Heart right ventricle (tissue), 16 donors: Measurements from ENCODE around the gene LEMD1. TPM values are rescaled to one million over a fixed set of nuclear protein-coding genes. Genes with fewer than 3 reads are reported as not detected.
A peak's percentile ranks its signal among the peaks of the same experiment; 100 is the strongest.

Source experiments
- ATAC-seq, 8 donors: fragments of 200-7000 bp; cut with Tn5 transposase; one replicate each; pipeline ENCODE4 v1.9.1; 2020; ENCODE audit warnings: mild to moderate bottlenecking in 8 of 8, moderate library complexity in 8 of 8, moderate number of reproducible peaks in 1 of 8
- DNase-seq, 2 donors: peaks; one replicate each; pipeline ENCODE4 v3.0.0-alpha.2; 2020
- H3K27ac ChIP-seq, 10 donors: fragments of 200-600 bp; sonication (generic) in 2 of 10; one replicate each; pipeline versions ENCODE4 v1.5.0 to v1.8.0; 2020 to 2022; ENCODE audit warnings: mild to moderate bottlenecking in 3 of 10
- H3K27me3 ChIP-seq, 7 donors: fragments of 200-600 bp; one replicate each; pipeline ENCODE4 v1.8.0; 2021 to 2022; ENCODE audit warnings: mild to moderate bottlenecking in 2 of 7
- H3K36me3 ChIP-seq, 9 donors: fragments of 200-600 bp; sonication (generic) in 1 of 9; one replicate each; pipeline versions ENCODE4 v1.5.0 to v1.8.0; 2020 to 2022; ENCODE audit warnings: mild to moderate bottlenecking in 2 of 9
- H3K4me1 ChIP-seq, 9 donors: fragments of 200-600 bp; sonication (generic) in 1 of 9; one replicate each; pipeline versions ENCODE4 v1.5.0 to v1.8.0; 2020 to 2022; ENCODE audit warnings: mild to moderate bottlenecking in 4 of 9
- H3K4me3 ChIP-seq, 10 donors: fragments of 200-600 bp; sonication (generic) in 2 of 10; one replicate each; pipeline versions ENCODE4 v1.5.0 to v1.8.0; 2020 to 2022; ENCODE audit warnings: mild to moderate bottlenecking in 7 of 10, moderate library complexity in 2 of 10
- H3K9me3 ChIP-seq, 11 donors: fragments of 200-600 bp in 10 of 11; sonication (generic) in 2 of 11; one replicate each; pipeline versions ENCODE4 v1.5.0 to v1.8.0; 2013 to 2022; ENCODE audit warnings: mild to moderate bottlenecking in 2 of 11, control low read depth in 1 of 11, moderate library complexity in 1 of 11
- WGBS, 2 donors: extraction: QIAGEN DNeasy Blood & Tissue Kit; methylation state at CpG; one replicate each; pipeline ENCODE4 v1.1.7; 2013; ENCODE audit warnings: inconsistent platforms in 1 of 2; 5-methylcytosine and 5-hydroxymethylcytosine counted together
- intact Hi-C, 10 donors: fragments of 100-400 bp; cut with DNase I; formaldehyde crosslinking; loops; one replicate each; pipeline versions ENCODE4 v1.11.1 to v1.14.2; 2022
- polyA plus RNA-seq, 2 donors: library from polyadenylated mRNA; stranded (reverse); fragments of 200-250 nt; gene quantifications; one replicate each; pipeline ENCODE4 v1.2.3, GENCODE V29; 2013
- total RNA-seq, 10 donors: library from RNA; stranded (reverse); fragmentation: NEBNext Ultra II Directional in 3 of 10; extraction: Animal tissue kit (Norgen Biotek cat#: 25700) in 3 of 10; gene quantifications; one replicate each; pipeline versions ENCODE4 v1.2.1 to v1.2.4, GENCODE V29; 2021 to 2023
- TF ChIP-seq, protein P1 (sequence below), 9 donors: fragments of 200-600 bp; sonication (generic) in 2 of 9; IDR thresholded peaks; one replicate each; pipeline versions ENCODE4 v1.5.0 to v1.8.0; 2021 to 2022; ENCODE audit warnings: antibody characterized with exemption in 9 of 9, mild to moderate bottlenecking in 5 of 9, moderate library complexity in 1 of 9
- donor health status: Arrhythmogenic right ventricular cardiomyopathy.
- donor health status: ischemic (EF 13 %, LVEDD 7.1; RV severe dilation, severe dysfunction).
- donor health status: healthy with polysubstance abuse.
- donor health status: DM: no; HTN: yes; CAD: no.
- donor health status: DM: no; HTN: no; CAD: no.
- donor health status: ischemic (EF 25% LVEDD 6.9; RV normal size, moderate dysfunction).
- donor health status: ischemic (EF 25% LVEDD 5.7; RV mildly dilated, moderate dysfunction).
- donor health status: healthy.
- donor health status: DM: yes; HTN: yes; CAD: no.
- donor health status: Ischemic cardiomyopathy.
- donor health status: ischemic (EF 35%, LVEDD 5.7; RV mildly dilated, moderate dysfunction).
- donor health status: nonischemic (EF 11% LVEDD 7.7; RV severe dilation, severe dysfunction).
- donor health status: DM: yes; HTN: yes; CAD: no.
- donor health status: PGD.
- donor health status: ischemic (EF 29% LVEDD 5.4; RV normal size, mild dysfunction).
- donor health status: nonischemic (EF 23%, LVEDD 6.1; RV moderate dilation, normal function).

The LEMD1 gene
- total and polyA plus RNA-seq, 12 donors: not detected

DNA sequence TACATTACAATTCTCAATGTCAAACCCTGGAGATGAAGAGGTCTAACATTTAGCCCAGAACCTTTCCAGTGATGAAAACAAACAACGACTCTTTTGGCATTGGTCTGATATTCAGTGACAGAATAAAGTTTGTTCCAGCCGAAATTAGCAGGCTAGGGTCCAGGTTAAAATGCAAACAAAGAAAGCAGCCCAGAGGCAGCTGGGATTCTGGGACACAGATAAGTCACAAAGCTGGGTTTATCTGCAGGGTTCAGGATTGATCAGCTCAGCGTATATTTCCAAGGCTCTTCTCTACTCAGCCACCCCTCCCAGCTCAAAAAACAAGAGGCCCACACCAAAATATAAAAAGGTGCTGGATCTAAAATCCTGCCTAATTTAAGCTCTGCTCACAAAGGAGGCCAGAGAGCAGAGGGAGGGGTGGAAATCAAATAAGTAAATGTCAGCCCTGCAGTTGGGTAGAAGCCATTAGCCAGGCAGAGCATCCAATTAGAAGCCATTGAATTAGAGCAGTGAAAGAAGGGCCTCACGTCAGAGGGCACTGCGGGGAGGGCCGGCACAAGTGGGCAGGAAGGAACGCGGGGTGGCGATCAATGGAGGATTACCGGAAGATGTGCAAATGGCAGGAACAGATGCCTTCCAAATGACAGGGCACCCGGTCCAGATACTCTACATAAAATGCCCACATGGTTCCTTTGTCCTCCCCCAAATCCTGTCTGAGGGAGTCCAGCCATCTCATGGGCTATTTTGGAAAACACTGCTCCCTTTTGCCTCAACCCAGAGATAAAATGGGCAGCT is 61.9 kb downstream of the LEMD1 start:
- ATAC-seq (peak in 1 of 8 donors; percentile 33), DNase-seq (no peak)
- no peak overlapping the region for H3K4me3 ChIP-seq
- WGBS, 2 donors: 61% methylated on average over 11 of the region's 11 CpGs
- H3K27ac ChIP-seq: no peak overlapping the region
- no peaks in the 10 kb centered on the region for H3K36me3 ChIP-seq
- H3K9me3 ChIP-seq: no peaks in the 10 kb centered on the region
- H3K4me1 ChIP-seq: peaks cover 0 to 7% (median 0%) of the 10 kb centered on the region in 9 donors
- H3K27me3 ChIP-seq: peaks cover 7 to 33% (median 25%) of the 10 kb centered on the region in 7 donors
- TF ChIP-seq, protein P1, sequence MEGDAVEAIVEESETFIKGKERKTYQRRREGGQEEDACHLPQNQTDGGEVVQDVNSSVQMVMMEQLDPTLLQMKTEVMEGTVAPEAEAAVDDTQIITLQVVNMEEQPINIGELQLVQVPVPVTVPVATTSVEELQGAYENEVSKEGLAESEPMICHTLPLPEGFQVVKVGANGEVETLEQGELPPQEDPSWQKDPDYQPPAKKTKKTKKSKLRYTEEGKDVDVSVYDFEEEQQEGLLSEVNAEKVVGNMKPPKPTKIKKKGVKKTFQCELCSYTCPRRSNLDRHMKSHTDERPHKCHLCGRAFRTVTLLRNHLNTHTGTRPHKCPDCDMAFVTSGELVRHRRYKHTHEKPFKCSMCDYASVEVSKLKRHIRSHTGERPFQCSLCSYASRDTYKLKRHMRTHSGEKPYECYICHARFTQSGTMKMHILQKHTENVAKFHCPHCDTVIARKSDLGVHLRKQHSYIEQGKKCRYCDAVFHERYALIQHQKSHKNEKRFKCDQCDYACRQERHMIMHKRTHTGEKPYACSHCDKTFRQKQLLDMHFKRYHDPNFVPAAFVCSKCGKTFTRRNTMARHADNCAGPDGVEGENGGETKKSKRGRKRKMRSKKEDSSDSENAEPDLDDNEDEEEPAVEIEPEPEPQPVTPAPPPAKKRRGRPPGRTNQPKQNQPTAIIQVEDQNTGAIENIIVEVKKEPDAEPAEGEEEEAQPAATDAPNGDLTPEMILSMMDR (IDR thresholded peaks at IDR 0.05): no peak
- intact Hi-C loops: loop anchor here in 5 of 10 donors (5.0 to 10.0 kb wide), 4 partner anchors 67 to 127 kb away; no protein-coding TSS in a partner anchor

DNA sequence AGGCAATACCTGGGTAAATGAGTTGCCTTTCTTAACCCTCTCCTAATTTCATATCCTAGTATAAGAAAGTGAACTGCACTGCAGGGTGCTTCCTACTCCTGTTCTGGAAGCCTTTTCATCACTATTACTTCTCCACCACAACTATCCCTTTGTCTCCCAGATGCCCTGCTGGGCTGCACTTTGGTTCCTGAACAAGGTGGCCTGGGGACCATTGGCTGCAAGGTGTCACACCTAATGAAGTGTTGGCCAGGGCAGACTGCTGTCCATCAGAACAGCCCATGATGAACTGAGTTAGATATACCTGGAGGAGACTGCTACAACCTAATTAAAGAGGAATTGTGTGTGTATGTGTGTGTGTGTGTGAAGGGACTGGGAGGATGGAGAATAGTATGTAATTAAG is 63.3 kb downstream of the LEMD1 start:
- H3K27ac ChIP-seq: no peak overlapping the region
- intact Hi-C loops: loop anchor here in 6 of 10 donors (1.0 to 10.0 kb wide), 5 partner anchors 26 to 129 kb away; no protein-coding TSS in a partner anchor
- H3K27me3 ChIP-seq: peaks cover 7 to 33% (median 25%) of the 10 kb centered on the region in 7 donors
- TF ChIP-seq, protein P1 (IDR thresholded peaks at IDR 0.05): no peak
- ATAC-seq (no peak), DNase-seq (no peak)
- H3K4me3 ChIP-seq: no peak overlapping the region
- no peaks in the 10 kb centered on the region for H3K36me3 ChIP-seq
- peaks cover 0 to 11% (median 0%) of the 10 kb centered on the region in 9 donors for H3K4me1 ChIP-seq
- H3K9me3 ChIP-seq: no peaks in the 10 kb centered on the region

DNA sequence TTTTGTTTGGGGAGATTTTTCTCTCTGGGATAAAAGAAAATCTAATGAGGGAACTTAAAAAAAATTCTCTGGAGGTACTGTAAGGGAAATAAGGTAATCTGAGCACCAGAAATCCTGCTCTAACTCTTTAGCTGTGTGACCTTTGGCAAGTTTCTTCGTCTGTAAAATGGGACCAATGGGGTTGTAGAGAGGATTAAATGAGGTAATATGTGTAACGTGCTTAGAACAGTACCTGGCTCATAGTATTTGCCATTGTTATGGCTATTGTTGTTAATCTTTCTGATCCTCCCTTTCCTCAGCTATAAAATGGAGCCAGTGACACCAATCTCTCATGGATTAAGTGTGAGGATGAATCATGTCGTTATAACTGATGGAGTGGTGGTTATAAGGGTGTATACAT is 64.3 kb downstream of the LEMD1 start:
- no peaks in the 10 kb centered on the region for H3K36me3 ChIP-seq
- H3K4me3 ChIP-seq: no peak overlapping the region
- DNase-seq: no peak
- H3K9me3 ChIP-seq: no peaks in the 10 kb centered on the region
- H3K27me3 ChIP-seq: peaks cover 7 to 33% (median 25%) of the 10 kb centered on the region in 7 donors
- H3K27ac ChIP-seq: no peak overlapping the region
- 87 to 96% methylated on average over 3 of the region's 3 CpGs for WGBS, 2 donors
- TF ChIP-seq, protein P1 (IDR thresholded peaks at IDR 0.05): no peak
- peaks cover 0 to 11% (median 0%) of the 10 kb centered on the region in 9 donors for H3K4me1 ChIP-seq
- intact Hi-C loops: loop anchor here in 5 of 10 donors (5.0 to 10.0 kb wide), 4 partner anchors 70 to 130 kb away; no protein-coding TSS in a partner anchor
- no peak for ATAC-seq

DNA sequence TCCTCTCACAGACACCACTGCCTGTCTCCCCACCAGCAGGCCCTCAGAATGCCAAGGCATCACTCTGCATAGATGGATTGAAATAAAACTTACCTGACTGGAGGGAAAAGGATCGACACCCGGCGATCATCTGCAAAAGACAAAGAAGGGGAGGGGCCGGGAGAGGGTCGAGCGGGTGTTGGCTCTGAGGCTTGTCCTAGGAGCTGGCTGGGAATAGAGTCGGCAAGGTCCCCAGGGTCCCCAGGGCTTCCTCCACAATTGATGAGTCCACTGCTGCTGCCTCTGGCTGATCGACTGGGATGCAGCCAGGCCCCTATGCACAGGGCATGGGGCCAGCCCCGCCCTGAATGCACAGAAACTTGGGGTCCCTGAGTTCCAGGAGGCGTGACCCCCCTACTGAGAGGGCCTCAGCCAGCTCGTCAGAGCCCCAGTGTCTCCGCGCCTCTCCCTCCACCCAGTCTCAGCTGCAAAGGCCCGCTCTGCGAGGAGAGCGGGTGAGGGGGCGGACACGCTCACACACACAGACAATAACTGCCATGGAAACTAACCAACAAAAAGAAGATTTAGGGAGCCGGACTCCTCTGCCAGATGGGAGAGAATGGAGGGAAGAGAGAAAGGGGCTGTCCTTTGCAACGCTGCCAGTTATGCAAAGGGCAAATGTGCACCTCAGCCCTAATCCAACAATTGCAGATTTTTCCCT is 65.3 kb downstream of the LEMD1 start, which contains the start of gene KLHDC8A:
KLHDC8A (minus strand) TSS at position 483 of the 700 bp plus-strand sequence. CDS start 13,318 bp downstream, outside the sequence.
- Histone ChIP-seq H3K27ac (no peak within 1 kb of the TSS), H3K4me1 (peaks cover 0 to 11% (median 0%) of the 10 kb centered on the region in 9 donors), H3K36me3 (no peaks in the 10 kb centered on the region), H3K4me3 (no peak within 1 kb of the TSS), H3K27me3 (peaks cover 7 to 33% (median 25%) of the 10 kb centered on the region in 7 donors), H3K9me3 (no peaks in the 10 kb centered on the region)
- ATAC-seq: peak in 6 of 8 donors; percentile 22 to 59 (median 36)
- TF ChIP-seq, protein P1 (IDR thresholded peaks at IDR 0.05): no peak
- intact Hi-C loops: loop anchor here in 5 of 10 donors (5.0 to 10.0 kb wide), 4 partner anchors 71 to 131 kb away; no protein-coding TSS in a partner anchor
- 46 to 47% methylated on average over 20 of the region's 20 CpGs for whole genome bisulfite sequencing, 2 donors
- DNase-seq: no peak
